Brain pericyte (primary cell): ENCODE results near the gene SLITRK2.

Source experiments
- DNase-seq: peaks from one replicate; pipeline ENCODE4 v3.0.0-alpha.2; 2012; ENCODE audit warnings: low read depth, low spot score

SLITRK2 gene

GRCh38 chrX:145817331-145818185, at the start of gene SLITRK2:
Gene SLITRK2 (plus strand): TSS chrX:145817829. CDS start chrX:145822426, 4,597 bp downstream.
- DNase-seq = no peak

GRCh38 chrX:145773006-145773405, 44.6 kb upstream of the SLITRK2 start:
- no peak for DNase-seq

- DNase-seq = no peak
Measured at GRCh38 chrX:145792281-145792680, 25.3 kb upstream of the SLITRK2 start.

GRCh38 chrX:145803508-145803907, 14.1 kb upstream of the SLITRK2 start:
- no peak for DNase-seq

GRCh38 chrX:145813081-145813480, 4.5 kb upstream of the SLITRK2 start:
- DNase-seq = no peak

- no peak for DNase-seq
Measured at GRCh38 chrX:145816601-145817315, 871 bp upstream of the SLITRK2 start.

- DNase-seq = no peak
Measured at GRCh38 chrX:145818186-145819113, 821 bp downstream of the SLITRK2 start.

- no peak for DNase-seq
Measured at GRCh38 chrX:145820825-145821224, 3.2 kb downstream of the SLITRK2 start.

- no peak for DNase-seq
Measured at GRCh38 chrX:145821291-145821897, 3.8 kb downstream of the SLITRK2 start.

GRCh38 chrX:145821898-145822571, 4.4 kb downstream of the SLITRK2 start:
- DNase-seq = no peak

- DNase-seq = no peak
Measured at GRCh38 chrX:145823132-145823531, 5.5 kb downstream of the SLITRK2 start.

- DNase-seq = no peak
Measured at GRCh38 chrX:145825896-145826295, 8.3 kb downstream of the SLITRK2 start.

- DNase-seq = no peak
Measured at GRCh38 chrX:145826466-145826865, 8.8 kb downstream of the SLITRK2 start.

GRCh38 chrX:145832796-145833195, 15.2 kb downstream of the SLITRK2 start:
- no peak for DNase-seq

- DNase-seq = no peak
Measured at GRCh38 chrX:145840531-145840930, 22.9 kb downstream of the SLITRK2 start.

GRCh38 chrX:145843146-145843904, 25.7 kb downstream of the SLITRK2 start:
- no peak for DNase-seq

- DNase-seq = no peak
Measured at GRCh38 chrX:145844886-145845285, 27.3 kb downstream of the SLITRK2 start.

- DNase-seq = no peak
Measured at GRCh38 chrX:145848448-145848847, 30.8 kb downstream of the SLITRK2 start.

- DNase-seq = no peak
Measured at GRCh38 chrX:145848857-145849256, 31.2 kb downstream of the SLITRK2 start.

- no peak for DNase-seq
Measured at GRCh38 chrX:145853181-145853580, 35.6 kb downstream of the SLITRK2 start.
